CD14-positive monocyte (primary cell): ENCODE measurements around the gene FKBP3. TPM values are rescaled to one million over a fixed set of nuclear protein-coding genes. Genes with fewer than 3 reads are reported as not detected.

Experiments
- DNase-seq, 3 donors: peaks; one replicate each; pipeline ENCODE4 v3.0.0-alpha.2; 2011 to 2022
- H2AFZ ChIP-seq: 2 replicates; pipeline ENCODE4 v1.6.0; 2012; ENCODE audit warnings: mild to moderate bottlenecking, low read depth, low read length, inconsistent platforms; ENCODE audit not compliant: insufficient read depth, poor library complexity, severe bottlenecking
- H3K27ac ChIP-seq, 2 donors: 1 replicate in 1 of 2; 2 replicates in 1 of 2; pipeline ENCODE4 v1.5.1; 2012 to 2013; ENCODE audit warnings: low read length in 2 of 2, control low read depth in 1 of 2, inconsistent platforms in 1 of 2, low read depth in 1 of 2, mild to moderate bottlenecking in 1 of 2
- H3K27me3 ChIP-seq, 2 donors: one replicate each; pipeline versions ENCODE4 v1.6.0 to v1.6.1; 2011 to 2013; ENCODE audit warnings: low read length in 2 of 2; ENCODE audit not compliant: control insufficient read depth in 2 of 2, insufficient read depth in 2 of 2
- H3K36me3 ChIP-seq, 2 donors: replicated peaks in 1 of 2; 1 replicate in 1 of 2; 2 replicates in 1 of 2; pipeline versions ENCODE4 v1.5.1 to v1.6.1; 2012 to 2013; ENCODE audit warnings: low read length in 2 of 2, control low read depth in 1 of 2, inconsistent platforms in 1 of 2, mild to moderate bottlenecking in 1 of 2; ENCODE audit not compliant: insufficient read depth in 2 of 2, control insufficient read depth in 1 of 2
- H3K4me1 ChIP-seq, 2 donors: 1 replicate in 1 of 2; 2 replicates in 1 of 2; pipeline versions ENCODE4 v1.5.1 to v1.6.1; 2012 to 2013; ENCODE audit warnings: low read length in 2 of 2, control low read depth in 1 of 2, inconsistent platforms in 1 of 2, mild to moderate bottlenecking in 1 of 2, moderate library complexity in 1 of 2; ENCODE audit not compliant: insufficient read depth in 2 of 2, control insufficient read depth in 1 of 2
- H3K4me2 ChIP-seq: replicated peaks from 2 replicates; pipeline ENCODE3; 2012; ENCODE audit warnings: low read length, moderate library complexity, mild to moderate bottlenecking; ENCODE audit not compliant: poor library complexity, severe bottlenecking; ENCODE audit errors: extremely low read depth
- H3K4me3 ChIP-seq, 3 experiments: fragments of 200-600 bp in 1 of 3; sonication (generic) in 1 of 3; replicated peaks in 1 of 3; 1 replicate in 2 of 3; 2 replicates in 1 of 3; pipeline ENCODE4 v1.5.1; 2011 to 2013; ENCODE audit warnings: low read length in 3 of 3, mild to moderate bottlenecking in 3 of 3, control low read depth in 2 of 3, low read depth in 2 of 3, inconsistent platforms in 1 of 3, moderate library complexity in 1 of 3
- H3K79me2 ChIP-seq: 2 replicates; pipeline ENCODE4 v1.6.0; 2012; ENCODE audit warnings: mild to moderate bottlenecking, control low read depth, inconsistent platforms, low read length, moderate library complexity; ENCODE audit not compliant: insufficient read depth
- H3K9ac ChIP-seq: 2 replicates; pipeline ENCODE4 v1.6.0; 2017; ENCODE audit warnings: low read length, mild to moderate bottlenecking; ENCODE audit not compliant: insufficient read depth, poor library complexity, severe bottlenecking
- H3K9me3 ChIP-seq, 2 donors: replicated peaks in 1 of 2; 1 replicate in 1 of 2; 2 replicates in 1 of 2; pipeline versions ENCODE4 v1.5.1 to v1.6.1; 2012 to 2013; ENCODE audit warnings: low read length in 2 of 2, control low read depth in 1 of 2; ENCODE audit not compliant: control insufficient read depth in 1 of 2, insufficient read depth in 1 of 2
- H4K20me1 ChIP-seq: 2 replicates; pipeline ENCODE4 v1.6.0; 2012; ENCODE audit warnings: mild to moderate bottlenecking, low read length, control low read depth, moderate library complexity; ENCODE audit not compliant: insufficient read depth
- H3K27ac Mint-ChIP-seq, 7 donors: one replicate each; pipeline ENCODE4 v1.8.0; 2020; ENCODE audit warnings: mild to moderate bottlenecking in 7 of 7, mixed read lengths in 7 of 7, moderate library complexity in 6 of 7, inconsistent platforms in 2 of 7
- H3K27me3 Mint-ChIP-seq, 3 donors: one replicate each; pipeline ENCODE4 v1.8.0; 2021 to 2022; ENCODE audit warnings: low read depth in 3 of 3, mild to moderate bottlenecking in 3 of 3, mixed read lengths in 3 of 3, moderate library complexity in 3 of 3, inconsistent platforms in 1 of 3
- H3K36me3 Mint-ChIP-seq, 2 donors: one replicate each; pipeline ENCODE4 v1.8.0; 2020; ENCODE audit warnings: mixed read lengths in 2 of 2, inconsistent platforms in 1 of 2, mild to moderate bottlenecking in 1 of 2
- H3K4me1 Mint-ChIP-seq: one replicate; pipeline ENCODE4 v1.8.0; 2020; ENCODE audit warnings: mild to moderate bottlenecking, mixed read lengths
- H3K4me3 Mint-ChIP-seq, 2 donors: one replicate each; pipeline ENCODE4 v1.8.0; 2020; ENCODE audit warnings: mild to moderate bottlenecking in 2 of 2, mixed read lengths in 2 of 2, moderate library complexity in 1 of 2
- H3K9me3 Mint-ChIP-seq, 7 donors: one replicate each; pipeline ENCODE4 v1.8.0; 2020 to 2022; ENCODE audit warnings: mixed read lengths in 7 of 7, mild to moderate bottlenecking in 6 of 7, moderate library complexity in 6 of 7, inconsistent platforms in 2 of 7
- CTCF ChIP-seq: fragments of 200-600 bp; IDR thresholded peaks from one replicate; pipeline ENCODE4 v1.8.0; 2022; ENCODE audit warnings: antibody characterized with exemption, mild to moderate bottlenecking
- WGBS: methylation state at CpG from one replicate; pipeline ENCODE4 v1.1.5; 2013; ENCODE audit warnings: missing lambda C conversion rate; ENCODE audit not compliant: insufficient coverage; 5-methylcytosine and 5-hydroxymethylcytosine counted together
- intact Hi-C, 2 donors: fragments of 100-400 bp; cut with micrococcal nuclease; formaldehyde crosslinking; loops; one replicate each; pipeline versions ENCODE4 v1.15.0 to v1.15.1; 2023
- polyA minus RNA-seq: library from RNA; depleted of rRNA, polyadenylated mRNA; stranded (reverse); fragments of >200 nt; gene quantifications from 2 replicates; pipeline ENCODE4 v1.2.3, GENCODE V29; 2012
- polyA plus RNA-seq, 3 donors: library from polyadenylated mRNA; depleted of rRNA in 1 of 3; unstranded in 2 of 3; stranded (reverse) in 1 of 3; fragments of 300-500 nt in 2 of 3; fragments of >200 nt in 1 of 3; fragmentation: Illumina TruSeq in 2 of 3; gene quantifications; 1 replicate in 2 of 3; 2 replicates in 1 of 3; pipeline ENCODE4 v1.2.3, GENCODE V29; 2012 to 2021
- total RNA-seq, 12 experiments: library from RNA in 1 of 12; stranded (reverse) in 1 of 12; fragments of 120-200 nt in 1 of 12; gene quantifications; one replicate each; pipeline ENCODE4 v1.2.4 and lab custom pipeline; 2013 to 2026; ENCODE audit warnings: mixed read lengths in 6 of 12, inconsistent platforms in 1 of 12

The FKBP3 gene
- total RNA-seq (2013), result 25.7 TPM
- 10 to 100 TPM; 18.1 to 50.3 (median 42.5) TPM for polyA plus RNA-seq
- polyA minus RNA-seq, result 1.2 and 3.5 TPM in 2 replicates
- 8.8 to 20.8 (median 17.4) reads per million in 11 experiments for total RNA-seq (lab: John Stamatoyannopoulos, UW)

- Histone ChIP-seq H3K4me3 (peak within 1 kb of the TSS; percentile 59 to 99 (median 91)), H3K27ac (peak within 1 kb of the TSS; percentile 73 to 87), H3K79me2 (peaks cover 68% of the 10 kb centered on the region), H3K9ac (peak within 1 kb of the TSS; percentile 82), H3K36me3 (peaks cover 2 to 6% of the 10 kb centered on the region in 2 donors), H3K4me2 (peak within 1 kb of the TSS; percentile 88), H2AFZ (peak within 1 kb of the TSS; percentile 99), H3K4me1 (peaks cover 19 to 28% of the 10 kb centered on the region in 2 donors), H3K9me3 (no peaks in the 10 kb centered on the region), H3K27me3 (no peaks in the 10 kb centered on the region), H4K20me1 (no peaks in the 10 kb centered on the region)
- no peaks in the 10 kb centered on the region for H3K27me3 Mint-ChIP-seq
- intact Hi-C loops, result loop anchor here (2.0 to 5.0 kb wide), 4 partner anchors 52 to 237 kb away; partner anchors contain the start of genes MIS18BP1 (in 2 of the 2), PRPF39 (in 1 of the 2) and TOGARAM1 (in 1 of the 2)
- H3K4me3 Mint-ChIP-seq, result peak within 1 kb of the TSS; percentile 98 to 99
- H3K27ac Mint-ChIP-seq, result peak within 1 kb of the TSS; percentile 95 to 98 (median 97)
- under 1% methylated on average over 52 of the region's 53 CpGs for WGBS
- H3K36me3 Mint-ChIP-seq, result peaks cover 0 to 3% of the 10 kb centered on the region in 2 donors
- no peak for TF ChIP-seq CTCF
- peak; percentile 96 to 98 (median 97) for DNase-seq
- peaks cover 0 to 2% (median 0%) of the 10 kb centered on the region in 7 donors for H3K9me3 Mint-ChIP-seq
- peaks cover 30% of the 10 kb centered on the region for H3K4me1 Mint-ChIP-seq
Measured at GRCh38 chr14:45134051-45134958, at the start of gene FKBP3. Gene FKBP3, minus strand, starts transcription at chr14:45134481. Its CDS starts 25 bp downstream, at chr14:45134456.

- H2AFZ ChIP-seq, result no peak overlapping the region
- H3K27ac Mint-ChIP-seq, result no peak overlapping the region
- H3K9ac ChIP-seq, result no peak overlapping the region
Measured at GRCh38 chr14:45181806-45182205, 47.5 kb upstream of the FKBP3 start.

More at GRCh38 chr14:45181806-45182205, 47.5 kb upstream of the FKBP3 start:
- no peak for DNase-seq
- peaks cover 0 to 6% of the 10 kb centered on the region in 2 donors for H3K36me3 ChIP-seq
- peaks cover 8% of the 10 kb centered on the region for H3K4me1 Mint-ChIP-seq
- peaks cover 0 to 2% (median 0%) of the 10 kb centered on the region in 7 donors for H3K9me3 Mint-ChIP-seq
- WGBS, result 100% methylated on average over 2 of the region's 3 CpGs
- H3K27me3 Mint-ChIP-seq, result peaks cover 0 to 1% (median 1%) of the 10 kb centered on the region in 3 donors
- intact Hi-C loops, result no loop called here
- peaks cover 9 to 10% of the 10 kb centered on the region in 2 donors for H3K36me3 Mint-ChIP-seq
- no peaks in the 10 kb centered on the region for H3K27me3 ChIP-seq
- H3K4me3 ChIP-seq, result no peak overlapping the region
- no peaks in the 10 kb centered on the region for H3K9me3 ChIP-seq
- H3K4me3 Mint-ChIP-seq, result no peak overlapping the region
- H3K4me1 ChIP-seq, result peaks cover 6 to 8% of the 10 kb centered on the region in 2 donors
- no peak for TF ChIP-seq CTCF
- no peak overlapping the region for H3K4me2 ChIP-seq
- H3K27ac ChIP-seq, result no peak overlapping the region
- H3K79me2 ChIP-seq, result no peaks in the 10 kb centered on the region
- no peaks in the 10 kb centered on the region for H4K20me1 ChIP-seq
